AG20443 (cell line): ENCODE data around the gene NOP14.

ENCODE experiments used
- DNase-seq: peaks from one replicate; pipeline ENCODE4 v3.0.0; 2012; ENCODE audit warnings: low spot score, mixed read lengths

Gene NOP14

DNA sequence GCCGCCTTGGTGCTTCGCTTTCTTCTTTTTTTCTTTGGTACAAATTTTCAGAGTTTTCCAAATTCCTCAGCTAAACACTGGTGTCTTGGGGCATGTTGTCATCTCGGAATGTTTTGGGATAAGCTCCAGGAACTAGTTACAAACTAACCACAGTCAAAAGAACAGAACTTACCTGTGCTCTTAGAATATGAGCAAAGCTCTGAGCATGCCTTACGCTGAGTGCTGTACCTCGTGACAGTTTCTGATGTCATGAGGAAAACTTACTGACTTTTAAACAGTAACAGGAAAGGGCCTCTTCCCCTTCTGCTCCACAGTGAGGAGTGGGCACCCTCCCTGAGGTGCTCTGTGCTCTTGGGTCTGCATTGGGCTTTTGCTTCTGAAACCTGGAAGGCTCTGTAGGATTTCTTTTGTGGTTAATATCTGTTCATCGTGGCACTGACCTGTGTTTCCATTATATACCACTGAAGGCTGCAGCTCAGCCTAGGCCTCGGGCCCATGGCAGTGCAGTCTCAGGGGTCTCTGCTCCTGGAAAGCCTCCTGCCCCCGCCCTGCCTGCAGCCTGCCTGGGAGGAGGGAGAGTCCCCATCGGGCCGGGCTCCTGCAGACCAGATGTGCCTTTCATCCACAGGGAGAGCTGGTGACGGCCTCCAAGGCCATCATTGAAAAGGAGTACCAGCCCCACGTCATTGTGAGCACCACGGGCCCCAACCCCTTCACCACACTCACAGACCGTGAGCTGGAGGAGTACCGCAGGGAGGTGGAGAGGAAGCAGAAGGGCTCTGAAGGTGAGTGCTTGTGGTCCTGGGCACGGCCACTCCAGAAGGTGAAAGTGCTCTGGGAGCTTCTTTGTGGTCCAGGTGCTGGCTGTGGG, 48.7 kb downstream of the NOP14 start:
- no peak for DNase-seq

DNA sequence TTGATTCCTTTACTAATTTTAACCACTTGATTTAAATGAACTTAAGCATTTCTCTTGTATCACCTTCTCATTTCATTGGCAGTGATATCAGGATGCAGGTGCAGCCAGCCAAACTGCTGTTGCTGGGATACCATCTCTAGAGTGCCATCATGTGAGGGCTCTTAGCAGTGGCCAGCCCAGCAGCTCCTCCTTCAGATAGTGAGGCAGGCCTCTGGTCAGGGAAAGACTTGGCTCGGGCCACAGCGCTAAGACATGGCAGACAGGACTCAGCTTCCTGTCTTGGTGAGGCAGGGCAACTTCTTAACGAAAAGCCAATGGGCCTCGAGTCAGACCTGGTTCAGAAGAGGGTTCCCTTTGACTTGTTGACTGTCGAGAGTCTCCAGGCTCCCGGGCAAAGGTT, 50.0 kb downstream of the NOP14 start:
- DNase-seq: no peak

DNA sequence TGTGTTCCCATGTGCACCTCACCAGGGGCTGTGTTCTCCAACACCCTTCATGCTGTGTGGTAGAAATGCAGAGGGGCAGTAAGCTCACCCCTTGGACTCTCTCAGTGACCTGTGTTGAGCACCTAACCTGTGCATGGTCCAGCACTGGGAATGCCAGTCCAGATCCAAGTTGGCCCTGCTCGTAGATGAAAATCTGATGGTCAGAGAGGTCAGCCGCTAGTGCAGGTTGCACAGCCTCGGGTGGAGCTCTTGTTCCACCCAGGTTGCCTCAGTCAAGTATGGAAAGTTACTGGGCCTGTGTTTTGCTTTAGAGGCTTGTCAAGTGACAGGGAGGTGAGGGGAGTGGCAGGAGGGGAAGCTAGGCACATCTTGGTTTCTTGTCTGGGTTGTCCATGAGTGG, 51.3 kb downstream of the NOP14 start:
- DNase-seq: no peak

DNA sequence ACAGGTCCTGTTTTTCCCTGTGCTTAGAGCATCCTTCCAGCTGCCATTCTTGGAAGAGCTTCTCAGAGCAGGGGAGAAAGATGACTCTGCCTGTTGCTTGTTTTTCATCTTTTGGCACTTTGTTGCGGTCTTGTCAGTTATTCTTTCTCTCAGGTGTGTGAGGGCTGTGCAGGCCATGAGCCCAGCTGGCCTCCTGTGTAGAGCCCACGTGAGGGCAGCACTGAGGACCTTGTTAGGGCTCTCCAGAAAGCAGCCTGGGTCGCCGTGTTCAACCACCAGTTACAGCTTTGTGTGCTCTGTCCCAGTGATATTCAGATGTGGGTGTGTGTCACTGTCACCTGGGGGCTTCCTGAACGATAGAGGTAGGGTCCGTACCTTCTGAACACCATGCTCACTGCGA, 52.8 kb downstream of the NOP14 start:
- DNase-seq: no peak

DNA sequence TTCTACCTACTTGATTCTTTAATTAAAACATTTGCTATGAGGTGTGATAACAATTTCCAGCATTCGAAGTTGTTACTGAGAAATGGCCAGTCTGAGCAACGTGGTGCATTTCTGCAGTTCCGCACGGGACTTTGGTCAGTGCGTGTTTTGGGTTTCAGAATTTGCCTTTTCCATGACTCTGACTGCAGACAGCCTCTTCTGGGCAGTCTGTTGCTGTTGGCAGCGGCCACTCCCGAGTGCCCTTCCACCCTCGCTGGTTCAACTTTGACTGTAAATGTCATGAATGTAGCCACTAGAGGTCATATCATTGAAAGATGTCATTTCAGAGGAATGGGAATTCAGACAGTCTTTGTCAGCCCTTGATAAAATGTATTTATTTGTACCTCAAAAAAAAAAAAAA, 53.6 kb downstream of the NOP14 start:
- no peak for DNase-seq

DNA sequence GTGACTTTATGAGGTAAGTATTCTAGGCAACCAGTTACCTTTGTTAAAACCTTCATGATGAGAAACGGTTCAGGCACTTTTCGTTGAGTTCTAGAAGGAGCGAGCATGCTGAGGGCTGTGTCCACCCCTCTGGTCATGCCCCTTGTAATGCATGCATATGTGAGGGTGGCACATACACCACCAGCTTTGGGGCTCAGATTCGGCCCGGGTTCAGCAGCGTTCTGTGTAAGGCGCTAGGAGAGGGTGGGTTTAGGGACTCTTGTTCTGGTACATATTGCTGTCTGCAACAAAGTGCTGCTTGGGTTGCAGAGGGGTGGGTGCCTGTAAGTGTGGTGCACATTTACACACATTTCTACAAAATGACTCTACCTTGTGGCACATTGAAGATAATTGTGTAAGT, 54.5 kb downstream of the NOP14 start:
- DNase-seq: no peak

DNA sequence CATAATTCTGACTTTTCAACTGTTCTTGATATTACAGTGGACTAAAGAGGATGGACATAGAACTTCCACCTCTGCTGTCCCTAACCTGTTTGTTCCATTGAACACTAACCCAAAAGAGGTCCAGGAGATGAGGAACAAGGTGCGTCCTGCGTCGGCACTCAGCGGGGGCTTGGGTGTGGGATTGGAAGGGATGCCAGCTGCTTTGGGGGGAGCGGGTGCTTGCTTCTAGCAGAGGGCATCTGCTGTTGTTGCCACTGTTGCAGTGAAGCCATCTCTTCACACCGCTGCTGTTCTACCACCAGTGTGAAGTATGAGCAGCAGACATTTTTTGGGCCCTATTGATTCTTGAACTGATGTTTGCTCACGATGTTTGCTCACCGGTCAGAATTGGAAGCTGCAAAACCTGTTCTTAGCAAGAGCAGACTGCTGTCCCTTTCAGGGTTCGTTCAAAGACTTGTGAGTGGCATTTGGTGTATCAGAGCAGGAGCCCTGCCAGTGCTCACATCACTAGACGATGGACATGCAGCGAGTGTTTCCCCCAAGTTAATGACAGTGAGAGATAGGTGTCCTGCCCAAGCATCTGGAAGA, 55.4 kb downstream of the NOP14 start:
- DNase-seq: no peak

DNA sequence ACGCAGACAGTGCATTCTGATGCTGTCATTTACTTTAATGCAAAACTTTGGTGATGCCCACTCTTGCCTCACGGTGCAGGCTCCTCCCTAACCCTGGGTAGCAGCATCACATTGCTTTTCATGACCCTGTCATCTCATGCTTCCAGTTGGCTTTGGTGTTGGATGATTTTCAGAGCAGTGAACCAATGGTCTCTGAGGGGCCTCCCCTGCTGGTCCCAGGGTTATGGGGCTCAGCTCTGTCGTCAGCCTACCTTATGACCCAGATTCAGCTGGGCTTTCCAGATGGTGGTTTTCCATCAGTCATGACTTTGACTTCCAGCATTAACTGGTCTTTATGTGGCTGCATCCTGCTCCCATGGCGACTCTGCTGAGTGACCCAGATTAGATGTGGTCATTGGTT, 56.0 kb downstream of the NOP14 start:
- DNase-seq: no peak

DNA sequence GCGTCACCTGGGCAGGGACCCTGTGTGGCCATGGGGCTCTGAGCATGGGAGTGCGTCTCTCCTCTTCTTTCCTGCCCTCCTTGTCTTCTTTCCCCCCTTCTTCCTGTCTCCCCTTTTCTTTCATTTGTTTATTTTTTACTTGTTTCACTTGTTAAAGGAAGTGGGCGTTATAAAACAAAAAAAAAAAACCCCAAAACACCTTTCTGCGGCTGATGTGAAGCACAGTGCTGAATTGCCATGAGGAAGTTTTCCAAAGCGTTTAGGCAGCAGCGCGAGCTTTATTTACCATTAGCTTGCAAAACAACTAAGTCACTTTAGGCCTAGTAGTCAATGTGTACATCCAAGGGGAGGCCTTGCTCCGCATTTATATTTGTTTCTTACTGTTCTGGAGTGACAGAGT, 57.0 kb downstream of the NOP14 start:
- no peak for DNase-seq

DNA sequence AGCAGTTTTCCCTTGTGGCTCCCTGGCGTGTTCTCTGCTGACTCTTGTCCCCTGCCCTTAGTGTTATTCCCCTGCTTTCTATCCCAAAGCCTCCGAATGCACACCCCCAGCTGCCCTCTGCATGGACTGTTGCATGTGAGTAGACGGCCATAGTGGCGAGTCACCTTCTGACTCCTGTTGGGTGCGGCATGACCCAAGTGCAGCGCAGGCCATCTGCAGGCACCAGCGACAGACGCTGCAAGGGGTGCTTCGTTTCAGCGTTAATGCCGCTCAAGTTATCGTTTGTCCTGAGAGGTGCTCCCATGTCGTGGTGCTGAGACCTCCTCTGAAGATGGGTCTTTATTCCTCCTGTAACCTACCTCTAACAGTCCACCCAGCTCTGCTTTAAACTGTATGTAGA, 57.7 kb downstream of the NOP14 start:
- DNase-seq: no peak

DNA sequence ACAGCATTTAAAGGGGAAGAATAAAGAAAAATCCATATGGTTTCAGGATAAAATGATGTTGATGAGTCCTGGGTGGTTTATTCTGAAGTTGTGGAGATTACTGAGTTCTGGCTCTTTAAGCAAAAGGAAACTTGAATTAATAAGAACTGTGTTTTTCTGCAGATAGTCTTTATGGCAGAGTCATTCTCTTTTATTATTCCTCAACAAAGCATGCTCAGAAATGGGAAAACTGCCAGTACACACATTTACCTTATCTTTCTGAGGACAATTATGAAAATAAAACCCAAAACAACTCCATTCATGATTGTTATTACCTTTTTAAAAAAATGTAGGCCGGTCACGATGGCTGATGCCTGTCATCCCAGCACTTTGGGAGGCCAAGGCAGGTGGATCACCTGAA, 61.1 kb downstream of the NOP14 start:
- DNase-seq: no peak

DNA sequence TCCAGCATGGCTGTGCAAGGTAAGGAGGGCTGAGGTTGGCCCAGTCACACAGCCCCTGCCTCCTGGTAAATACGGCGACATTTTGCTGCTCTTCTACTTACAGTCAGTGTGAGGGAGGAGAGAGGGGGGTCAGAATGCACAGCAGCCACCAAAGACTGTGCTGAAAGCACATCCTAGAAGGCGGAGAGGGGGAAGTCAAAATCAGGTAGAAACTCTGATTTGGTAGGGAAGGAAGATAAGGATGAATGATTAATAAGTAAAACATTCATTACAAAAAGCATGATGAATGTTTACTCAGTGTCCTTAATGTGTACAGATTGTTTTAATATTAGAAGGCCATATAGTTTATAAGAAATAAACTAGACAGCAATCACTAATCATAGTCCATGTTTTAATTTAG, 62.0 kb downstream of the NOP14 start:
- no peak for DNase-seq

DNA sequence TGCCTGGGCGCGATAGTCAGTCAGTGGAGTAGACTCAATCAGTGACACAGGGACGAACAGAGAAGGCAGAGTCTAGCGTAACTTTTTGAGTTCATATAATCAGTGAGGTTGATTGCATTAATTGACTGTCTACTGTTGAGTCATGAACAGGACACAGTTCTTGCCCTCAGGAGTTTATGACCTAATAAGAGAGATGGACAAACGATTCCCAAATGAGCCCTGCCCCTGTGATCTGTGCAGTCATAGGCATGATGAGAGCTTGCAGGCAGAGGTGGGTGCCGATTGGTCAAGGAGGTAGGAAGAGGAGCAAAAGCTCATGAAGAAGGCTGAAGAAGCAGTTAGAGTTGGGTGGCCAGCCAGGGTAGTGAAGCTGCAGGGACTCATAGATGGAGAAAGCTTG, 62.5 kb downstream of the NOP14 start:
- DNase-seq: no peak

DNA sequence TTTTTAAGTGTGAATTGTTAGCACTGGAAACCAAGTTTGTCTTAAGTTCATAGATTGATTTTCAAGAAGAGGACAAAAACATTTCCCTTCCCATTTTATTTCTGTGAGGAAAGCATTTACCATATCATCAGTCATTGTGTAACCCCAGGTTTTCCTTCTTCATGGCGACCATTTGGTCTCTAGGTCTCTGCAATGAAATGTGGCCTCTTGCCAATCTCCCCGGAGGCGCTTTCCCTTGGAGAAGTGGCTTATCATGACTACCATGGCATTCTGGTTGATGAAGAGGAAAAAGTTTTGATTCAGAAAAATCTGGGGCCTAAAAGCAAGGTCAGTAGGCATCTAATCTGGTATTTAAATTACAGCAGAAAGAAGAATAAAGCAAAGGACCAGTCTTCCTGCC, 65.2 kb downstream of the NOP14 start:
- DNase-seq: no peak

DNA sequence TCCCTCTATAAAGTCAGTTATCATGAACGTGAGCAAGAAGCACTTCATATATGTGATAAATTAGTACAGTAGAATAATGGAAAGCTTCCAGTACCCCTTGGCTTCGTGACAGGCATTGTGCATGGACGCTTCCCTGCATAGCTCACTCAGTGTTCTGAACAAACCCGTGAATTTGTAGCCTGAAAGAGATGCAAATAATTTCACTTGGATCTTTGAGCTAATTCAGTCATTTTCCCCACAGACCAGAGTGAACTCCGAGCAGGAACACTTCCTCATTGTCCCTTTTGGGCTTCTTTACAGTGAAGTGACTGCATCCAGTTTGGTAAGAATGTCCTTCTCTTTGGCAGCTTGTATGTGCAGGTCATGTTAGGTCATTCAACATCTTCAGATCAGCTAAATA, 69.4 kb downstream of the NOP14 start:
- DNase-seq: no peak

DNA sequence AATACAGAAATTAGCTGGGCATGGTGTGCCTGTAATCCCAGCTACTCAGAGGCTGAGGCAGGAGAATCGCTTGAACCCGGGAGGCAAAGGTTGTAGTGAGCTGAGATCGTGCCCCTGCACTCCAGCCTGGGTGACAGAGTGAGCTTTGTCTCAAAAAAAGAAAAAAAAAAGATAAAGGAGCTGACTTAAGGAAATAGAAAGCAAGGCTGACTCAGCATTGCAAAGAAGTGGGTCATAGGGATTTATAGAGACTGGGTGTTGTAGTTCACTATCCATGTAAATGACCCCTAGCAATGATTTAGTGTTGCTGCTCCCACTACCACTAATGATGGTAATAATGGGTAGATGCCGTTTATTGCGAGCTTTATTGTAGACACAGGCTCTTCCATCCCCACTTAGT, 71.9 kb downstream of the NOP14 start:
- DNase-seq: no peak

DNA sequence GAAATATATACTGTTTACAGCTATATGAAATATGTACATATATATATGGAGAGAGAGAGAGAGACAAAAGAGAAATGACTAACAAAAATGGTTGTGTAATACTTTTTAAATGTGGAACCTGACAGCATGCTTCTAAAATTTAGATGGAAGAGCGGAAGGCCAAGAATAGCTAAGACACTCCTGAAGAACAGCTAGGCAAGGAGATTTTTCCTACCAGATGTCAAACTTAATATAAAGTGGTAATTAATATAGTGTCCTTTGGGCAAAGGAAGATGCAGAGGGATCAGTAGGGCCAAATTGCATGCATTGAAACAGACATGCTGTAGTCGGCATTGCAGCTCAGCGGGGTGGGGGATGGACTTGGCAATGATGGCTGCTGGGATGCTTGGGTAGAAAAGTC, 74.3 kb downstream of the NOP14 start:
- DNase-seq: no peak
